DMS 273 (cell line): ENCODE results near the gene PRM2.

Experiments used
- DNase-seq: peaks from one replicate; lab custom pipeline; 2025; ENCODE audit not compliant: unreplicated experiment; lab: John Stamatoyannopoulos, UW

PRM2 gene

DNA sequence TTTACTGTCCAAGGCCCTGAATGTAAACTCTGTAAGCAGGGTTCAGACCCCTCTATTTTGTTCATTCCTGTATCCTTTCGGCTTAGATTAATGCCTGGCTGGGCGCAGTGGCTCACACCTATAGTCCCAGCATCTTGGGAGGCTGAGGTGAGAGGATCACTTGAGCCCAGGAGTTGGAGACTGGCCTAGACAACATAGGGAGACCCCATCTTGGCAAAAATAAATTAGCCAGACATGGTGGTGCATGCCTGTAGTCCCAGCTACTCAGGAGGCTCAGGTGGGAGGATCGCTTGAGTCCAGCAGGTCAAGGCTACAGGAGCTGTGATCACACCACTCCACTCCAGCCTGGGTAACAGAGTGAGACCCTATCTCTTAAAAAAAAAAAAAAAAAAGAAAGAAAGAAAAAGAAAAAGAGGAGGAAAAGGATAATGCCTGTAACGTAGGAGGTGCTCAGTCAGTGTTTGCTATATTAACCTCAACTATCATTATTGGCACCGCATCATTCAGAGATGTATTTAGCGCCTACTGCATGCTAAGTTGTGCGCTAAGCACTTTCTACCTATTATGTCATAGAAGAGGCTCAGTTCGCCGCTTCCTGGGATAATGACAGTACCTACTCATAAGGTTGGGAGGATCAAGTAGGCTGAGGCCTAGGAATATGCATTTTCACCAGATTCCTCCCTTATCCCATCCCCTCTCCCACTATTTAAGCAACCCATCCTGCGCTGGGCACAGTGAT lies 25.3 kb downstream of the PRM2 start:
- DNase-seq, result no peak

DNA sequence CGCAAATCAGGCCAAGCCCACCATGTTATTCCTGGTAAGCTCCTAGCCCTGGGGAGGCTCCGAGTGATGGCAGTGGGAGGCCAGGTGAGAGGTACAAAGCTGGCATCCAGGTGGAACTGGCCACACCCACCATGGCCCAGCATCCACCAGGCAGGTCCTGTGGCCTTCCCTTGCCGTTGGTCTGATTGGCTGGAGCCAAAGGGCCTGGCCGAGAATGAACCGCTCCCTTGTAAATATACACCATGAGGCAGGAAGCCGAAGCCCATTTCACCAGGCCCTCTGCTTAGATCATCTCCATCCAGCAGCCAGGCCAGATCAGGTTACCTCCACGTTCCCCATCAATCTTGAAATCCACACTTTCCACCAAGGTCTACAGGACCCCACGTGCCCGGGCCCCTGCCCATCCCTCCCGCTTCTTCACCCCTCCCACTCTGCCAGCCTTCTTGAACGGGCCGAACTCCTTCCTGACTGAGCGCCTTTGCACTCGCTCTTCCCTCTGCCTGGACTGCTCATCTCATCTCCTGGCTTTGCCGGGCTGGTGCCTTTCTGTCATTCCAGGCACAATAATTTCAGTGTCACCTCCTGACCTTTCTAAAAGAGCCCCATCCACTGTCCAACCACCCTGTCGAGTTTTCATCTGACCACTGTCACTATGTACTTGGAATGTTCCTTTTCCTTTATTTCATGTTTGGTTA lies 26.0 kb downstream of the PRM2 start:
- DNase-seq, result peak; percentile 32

GRCh38 chr16:11249233-11250061 lies 26.8 kb downstream of the PRM2 start:
- DNase-seq, result no peak

DNA sequence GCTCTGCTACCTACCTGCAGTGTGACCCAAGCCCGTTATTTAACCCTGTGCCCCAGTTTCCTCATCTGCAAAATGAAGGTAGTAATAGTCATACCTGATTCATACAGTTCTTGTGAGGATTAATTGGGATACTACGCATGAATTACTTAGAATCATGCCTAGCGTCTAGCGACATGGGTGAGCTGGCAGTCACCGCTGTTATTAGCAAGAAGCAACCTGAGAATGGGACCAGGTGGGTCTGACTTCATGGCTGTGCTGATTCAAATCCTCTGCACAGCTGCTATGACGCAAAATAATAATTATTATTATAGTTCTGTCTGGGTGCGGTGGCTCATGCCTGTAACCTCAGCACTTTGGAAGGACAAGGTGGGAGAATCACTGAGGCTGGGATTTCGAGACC lies 28.1 kb downstream of the PRM2 start:
- DNase-seq, result peak; percentile 68

- DNase-seq, result no peak
Measured at GRCh38 chr16:11245988-11246387, 30.3 kb downstream of the PRM2 start.

- DNase-seq, result no peak
Measured at GRCh38 chr16:11245222-11245737, 31.0 kb downstream of the PRM2 start.

- DNase-seq, result peak; percentile 86
Measured at GRCh38 chr16:11242658-11243057, 33.6 kb downstream of the PRM2 start.

DNA sequence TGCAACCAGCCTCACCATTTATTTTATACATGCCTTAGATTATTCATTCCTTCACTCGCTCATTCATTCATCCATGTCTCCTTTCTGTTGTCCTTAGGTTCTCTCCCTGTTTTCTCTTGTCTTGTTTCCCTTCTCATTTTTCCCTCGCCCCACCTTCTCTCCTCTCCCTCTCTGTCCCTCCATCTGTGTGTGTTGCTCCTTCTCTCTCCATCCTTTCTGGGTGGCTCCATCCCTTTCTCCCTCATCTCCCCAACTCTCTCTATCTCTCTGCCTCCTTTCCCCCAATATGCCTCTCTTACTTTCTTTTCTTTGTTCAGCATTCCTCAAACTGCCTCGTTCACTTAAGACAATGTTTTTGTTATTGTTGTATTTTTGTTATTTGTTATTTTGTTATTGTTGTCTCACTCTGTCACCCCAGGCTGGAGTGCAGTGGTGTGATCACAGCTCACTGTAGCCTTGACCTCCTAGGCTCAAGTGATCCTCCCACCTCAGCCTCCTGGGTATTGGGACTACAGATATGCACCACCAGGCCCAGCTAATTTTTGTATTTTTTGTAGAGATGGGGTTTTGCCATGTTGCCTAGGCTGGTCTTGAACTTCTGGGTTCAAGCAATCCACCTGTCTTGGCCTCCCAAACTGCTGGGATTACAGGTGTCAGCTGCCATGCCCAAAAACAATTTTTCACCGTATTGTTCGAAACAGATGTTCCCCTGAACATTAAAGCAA lies 34.6 kb downstream of the PRM2 start:
- DNase-seq, result no peak

DNA sequence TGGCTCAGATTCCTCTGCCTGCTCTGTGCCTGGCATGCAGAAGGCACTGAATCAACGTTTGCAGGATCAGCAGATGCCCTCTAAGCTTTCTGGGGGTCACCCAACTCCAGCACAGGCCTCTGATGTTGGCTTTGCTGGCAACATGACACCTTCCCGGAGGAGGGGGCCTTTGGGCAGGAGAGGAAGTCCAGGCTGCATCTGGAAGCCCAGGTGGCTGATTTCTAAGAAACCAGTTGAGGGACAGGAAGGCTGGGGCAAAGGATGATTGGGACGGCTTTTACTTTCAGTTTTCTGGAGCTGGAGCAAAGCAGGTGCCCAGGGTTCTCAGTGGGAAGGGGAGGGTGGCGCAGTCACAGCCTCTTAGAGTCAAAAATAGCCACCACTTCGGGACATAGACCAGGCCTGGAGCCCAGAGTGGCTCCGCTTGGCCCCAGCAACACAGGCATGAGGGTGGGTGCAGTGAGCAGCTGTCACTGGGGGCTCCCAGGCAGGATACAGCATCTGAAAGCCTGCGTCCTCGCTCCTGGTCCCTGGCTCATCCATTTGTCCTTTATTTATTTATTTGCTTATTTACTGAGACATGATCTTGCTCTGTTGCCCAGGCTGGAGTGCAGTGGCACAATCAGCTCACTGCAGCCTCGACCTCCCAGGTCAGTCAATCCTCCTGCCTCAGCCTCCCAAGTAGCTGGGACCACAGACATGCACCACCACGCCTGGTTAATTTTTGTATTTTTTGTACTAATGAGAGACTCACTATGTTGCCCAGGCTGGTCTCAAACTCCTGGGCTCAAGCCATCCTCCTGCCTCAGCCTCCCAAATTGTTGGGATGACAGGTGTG lies 35.4 kb downstream of the PRM2 start:
- peak; percentile 78 for DNase-seq

DNA sequence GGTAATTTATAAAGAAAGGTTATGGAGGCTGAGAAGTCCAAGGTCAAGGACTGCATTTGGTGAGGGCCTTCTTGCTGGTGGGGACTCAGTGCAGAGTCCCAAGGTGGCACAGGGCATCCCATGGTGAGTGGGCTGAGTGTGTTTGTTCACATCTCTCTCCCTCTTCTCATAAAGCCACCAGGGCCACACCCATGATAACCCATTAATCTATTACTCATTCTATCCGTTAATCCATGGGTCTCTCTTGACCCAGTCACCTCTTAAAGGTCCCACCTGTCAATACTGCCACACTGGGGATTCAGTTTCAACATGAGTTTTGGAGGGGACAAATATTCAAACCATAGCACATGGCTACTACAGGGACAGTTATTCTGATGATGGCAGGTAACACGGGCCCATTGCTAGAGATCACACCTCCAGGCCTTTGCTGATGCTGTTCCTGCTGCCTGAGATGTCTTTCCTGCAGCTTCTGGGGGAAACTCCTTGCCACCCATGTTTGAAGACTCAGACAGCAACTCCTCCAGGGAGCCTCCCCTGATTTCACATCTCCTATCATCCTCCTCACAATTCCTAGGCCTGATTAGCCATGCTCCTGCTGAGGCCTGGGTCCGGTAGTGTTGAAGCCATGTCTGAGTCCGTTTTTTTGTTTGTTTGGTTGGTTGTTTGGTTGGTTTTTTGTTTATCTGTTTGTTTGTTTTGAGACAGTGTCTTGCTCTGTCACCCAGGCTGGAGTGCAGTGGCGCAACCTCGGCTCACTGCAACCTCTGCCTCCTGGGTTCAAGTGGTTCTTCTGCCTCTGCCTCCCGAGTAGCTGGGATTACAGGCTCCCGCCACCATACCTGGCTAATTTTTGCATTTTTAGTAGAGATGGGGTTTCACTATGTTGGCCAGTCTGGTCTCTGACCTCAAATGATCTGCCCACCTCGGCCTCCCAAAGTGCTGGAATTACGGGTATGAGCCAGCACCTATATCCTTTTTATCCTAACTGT lies 36.3 kb downstream of the PRM2 start:
- DNase-seq, result no peak

DNA sequence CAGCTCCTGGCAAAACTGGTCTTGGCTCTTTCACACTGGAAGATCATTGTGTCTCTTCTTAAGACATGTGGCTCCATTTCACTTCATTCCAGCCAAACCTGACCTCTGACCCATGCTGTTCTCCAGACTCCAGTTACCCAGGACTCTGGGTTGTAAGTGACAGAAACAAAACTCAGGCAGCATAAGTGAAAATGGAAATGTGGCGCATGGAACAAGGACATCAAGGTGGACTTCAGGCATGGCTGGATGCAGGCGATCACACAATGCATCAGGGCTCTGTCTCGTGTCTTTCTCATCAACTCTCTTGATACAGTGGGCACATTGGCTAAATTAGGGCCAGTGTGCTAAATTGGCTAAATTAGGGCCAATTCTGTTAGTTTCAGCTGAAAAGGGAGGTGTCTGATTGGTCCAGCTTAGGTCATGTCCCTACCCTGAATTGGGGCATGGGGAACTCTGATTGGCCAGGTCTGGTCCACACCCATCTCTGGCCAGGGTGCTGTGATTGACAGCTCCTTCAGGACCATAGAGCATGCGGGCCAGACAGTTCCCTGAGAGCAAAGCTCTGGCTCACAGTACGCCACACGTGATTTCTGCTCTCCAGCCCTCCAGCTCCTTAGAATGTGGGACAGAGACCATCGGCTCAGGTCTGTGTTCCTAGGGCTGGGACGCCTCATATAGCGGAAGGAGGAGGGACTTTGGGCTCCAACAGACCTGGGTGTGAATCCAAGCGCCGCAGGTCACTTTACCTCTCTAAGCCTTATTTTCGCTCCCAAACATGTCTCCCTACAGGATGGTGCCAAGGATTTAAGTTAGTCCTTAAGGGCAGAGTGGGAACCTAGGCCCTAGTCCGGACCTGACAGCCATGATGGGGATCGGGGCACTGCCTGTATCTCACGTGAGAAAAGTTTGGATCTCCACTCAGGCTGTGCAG lies 37.7 kb downstream of the PRM2 start:
- DNase-seq, result no peak

- DNase-seq, result peak; percentile 61
Measured at GRCh38 chr16:11236461-11237254, 39.6 kb downstream of the PRM2 start.

- DNase-seq, result no peak
Measured at GRCh38 chr16:11235703-11235991, 40.6 kb downstream of the PRM2 start.

- no peak for DNase-seq
Measured at GRCh38 chr16:11234884-11235702, 41.2 kb downstream of the PRM2 start.

- no peak for DNase-seq
Measured at GRCh38 chr16:11233727-11234376, 42.4 kb downstream of the PRM2 start.
